ENCODE data around the gene QRICH2. TPM values are rescaled to one million over a fixed set of nuclear protein-coding genes. Genes with fewer than 3 reads are reported as not detected.
"Not testable (repeated sequence)": the region's sequence is repeated elsewhere in the genome, so short reads cannot be mapped to it uniquely, and the experiment has no call there.

QRICH2 gene, protein sequence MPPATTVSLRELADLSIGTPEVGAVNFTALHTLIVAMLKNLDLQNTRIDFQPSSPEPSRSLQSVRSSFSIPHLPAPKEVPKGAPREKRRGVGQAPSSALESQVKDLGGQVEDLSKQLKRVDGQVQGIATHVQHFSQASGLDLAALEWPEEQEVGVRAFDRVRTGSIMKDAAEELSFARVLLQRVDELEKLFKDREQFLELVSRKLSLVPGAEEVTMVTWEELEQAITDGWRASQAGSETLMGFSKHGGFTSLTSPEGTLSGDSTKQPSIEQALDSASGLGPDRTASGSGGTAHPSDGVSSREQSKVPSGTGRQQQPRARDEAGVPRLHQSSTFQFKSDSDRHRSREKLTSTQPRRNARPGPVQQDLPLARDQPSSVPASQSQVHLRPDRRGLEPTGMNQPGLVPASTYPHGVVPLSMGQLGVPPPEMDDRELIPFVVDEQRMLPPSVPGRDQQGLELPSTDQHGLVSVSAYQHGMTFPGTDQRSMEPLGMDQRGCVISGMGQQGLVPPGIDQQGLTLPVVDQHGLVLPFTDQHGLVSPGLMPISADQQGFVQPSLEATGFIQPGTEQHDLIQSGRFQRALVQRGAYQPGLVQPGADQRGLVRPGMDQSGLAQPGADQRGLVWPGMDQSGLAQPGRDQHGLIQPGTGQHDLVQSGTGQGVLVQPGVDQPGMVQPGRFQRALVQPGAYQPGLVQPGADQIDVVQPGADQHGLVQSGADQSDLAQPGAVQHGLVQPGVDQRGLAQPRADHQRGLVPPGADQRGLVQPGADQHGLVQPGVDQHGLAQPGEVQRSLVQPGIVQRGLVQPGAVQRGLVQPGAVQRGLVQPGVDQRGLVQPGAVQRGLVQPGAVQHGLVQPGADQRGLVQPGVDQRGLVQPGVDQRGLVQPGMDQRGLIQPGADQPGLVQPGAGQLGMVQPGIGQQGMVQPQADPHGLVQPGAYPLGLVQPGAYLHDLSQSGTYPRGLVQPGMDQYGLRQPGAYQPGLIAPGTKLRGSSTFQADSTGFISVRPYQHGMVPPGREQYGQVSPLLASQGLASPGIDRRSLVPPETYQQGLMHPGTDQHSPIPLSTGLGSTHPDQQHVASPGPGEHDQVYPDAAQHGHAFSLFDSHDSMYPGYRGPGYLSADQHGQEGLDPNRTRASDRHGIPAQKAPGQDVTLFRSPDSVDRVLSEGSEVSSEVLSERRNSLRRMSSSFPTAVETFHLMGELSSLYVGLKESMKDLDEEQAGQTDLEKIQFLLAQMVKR (N-terminal part only)
- 1.4 and 3.6 TPM in 2 replicates for total RNA-seq (2014; rRNA removed; shearing (Covaris generic); ENCODE audit: low replicate concordance)

DNA sequence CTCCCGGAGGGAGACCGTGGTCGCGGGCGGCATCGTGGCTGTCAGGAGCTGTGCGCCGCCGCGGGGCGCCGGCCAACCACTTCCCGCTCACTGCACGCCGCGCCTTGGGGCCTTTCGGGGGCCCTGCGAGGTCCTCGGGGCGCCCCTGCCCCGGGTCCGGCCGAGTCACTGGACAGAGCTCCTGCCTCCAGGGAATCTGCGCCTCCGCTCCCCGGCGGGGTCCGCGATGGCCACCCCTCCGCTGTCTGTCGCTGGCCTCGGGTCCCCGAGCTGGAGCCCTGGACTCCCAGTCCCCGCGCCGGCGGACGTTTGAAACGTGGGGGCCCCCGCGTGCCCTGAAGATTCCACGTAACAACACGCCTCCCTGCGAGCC, at the start of gene QRICH2:
Gene QRICH2, minus strand, starts transcription at position 311 of the 373 bp plus-strand sequence. Its CDS starts 278 bp downstream, at position 33.
- no peak for DNase-seq (ENCODE audit: low read depth)
- in situ Hi-C loops (cut with HindIII; ENCODE audit: low pct_unique_long_range_greater_than_20kb, low sequenced_read_pairs): no loop called here

DNA sequence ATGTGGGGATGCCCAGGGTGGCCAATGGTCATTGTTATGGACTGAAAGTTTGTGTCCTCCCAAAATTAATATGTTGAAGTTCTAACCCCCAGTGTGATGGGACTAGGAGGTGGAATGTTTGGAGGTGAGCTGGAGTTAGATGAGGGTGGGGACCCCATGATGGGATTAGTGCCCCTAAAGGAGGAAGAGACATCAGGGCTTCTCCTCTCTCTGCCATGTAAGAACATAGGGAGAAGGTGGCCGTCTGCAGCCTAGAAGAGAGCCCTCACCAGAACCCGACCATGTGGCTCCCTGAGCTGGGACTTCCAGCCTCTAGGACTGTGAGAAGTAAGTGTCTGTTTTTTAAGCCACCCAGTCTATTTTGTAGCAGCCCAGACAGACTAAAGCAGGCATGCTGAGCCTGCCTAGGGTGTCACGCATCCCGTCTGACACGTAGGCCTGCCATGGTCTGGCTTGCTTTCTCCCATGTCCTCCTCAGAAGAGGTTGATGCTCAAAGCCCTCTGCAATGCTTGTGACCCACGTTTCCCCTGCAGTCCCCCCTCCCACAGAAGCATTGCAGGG, 49.6 kb upstream of the QRICH2 start:
- in situ Hi-C loops (cut with HindIII; ENCODE audit: low pct_unique_long_range_greater_than_20kb, low sequenced_read_pairs): no loop called here
- DNase-seq (ENCODE audit: low read depth): no peak

DNA sequence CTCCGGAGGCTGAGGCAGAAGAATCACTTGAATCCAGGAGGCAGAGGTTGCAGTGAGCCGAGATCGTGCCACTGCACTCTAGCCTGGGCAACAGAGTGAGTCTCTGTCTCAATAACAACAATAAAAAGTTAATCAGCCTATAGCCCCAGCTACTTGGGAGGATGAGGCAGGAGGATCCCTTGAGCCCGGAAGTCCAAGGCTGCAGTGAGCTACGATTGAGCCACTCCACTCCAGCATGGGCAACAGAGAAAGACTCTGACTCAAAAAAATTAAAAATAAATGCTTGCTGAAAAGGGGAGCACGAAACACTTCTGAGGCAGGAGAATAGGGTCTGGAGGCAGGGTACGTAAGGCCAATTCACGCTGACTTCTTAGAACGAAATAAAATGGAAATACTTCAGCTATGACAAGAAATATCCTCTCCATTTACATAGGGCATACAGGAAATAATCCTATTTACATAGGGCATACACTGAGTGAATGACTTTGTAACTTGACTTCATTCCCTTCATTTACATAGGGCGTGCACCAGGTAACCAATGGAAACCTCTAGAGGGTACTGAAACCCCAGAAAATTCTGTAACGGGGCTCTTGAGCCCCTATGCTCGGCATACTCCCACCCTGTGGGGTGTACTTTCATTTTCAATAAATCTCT, 48.9 kb upstream of the QRICH2 start:
- in situ Hi-C loops (cut with HindIII; ENCODE audit: low pct_unique_long_range_greater_than_20kb, low sequenced_read_pairs): no loop called here
- DNase-seq (ENCODE audit: low read depth): no peak

DNA sequence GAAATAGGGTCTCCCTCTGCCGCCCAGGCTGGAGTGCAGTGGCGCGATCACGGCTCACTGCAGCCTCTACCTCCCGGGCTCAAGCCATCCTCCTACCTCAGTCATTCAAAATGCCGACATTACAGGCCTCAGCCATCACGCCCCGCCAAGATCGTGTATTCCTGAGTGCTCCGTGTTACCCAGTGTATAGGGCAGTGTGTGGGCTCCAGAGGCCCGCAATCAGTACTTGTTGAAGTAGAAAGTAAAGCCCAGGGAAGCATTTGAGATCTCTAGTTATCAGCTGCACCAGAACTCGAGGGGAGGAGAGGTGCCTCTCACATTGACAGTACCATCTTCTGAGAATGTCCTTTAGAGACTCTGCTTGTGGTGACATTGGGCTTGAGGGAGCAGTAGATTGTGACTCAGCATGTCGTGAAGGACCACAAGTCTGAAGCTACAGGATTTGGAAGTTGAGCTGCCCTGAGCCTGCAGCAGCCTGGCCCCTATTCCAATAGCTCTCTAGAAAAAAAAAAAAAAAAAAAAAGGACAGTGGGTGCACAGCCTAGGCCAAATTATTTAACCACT, 46.8 kb upstream of the QRICH2 start:
- in situ Hi-C loops (cut with HindIII; ENCODE audit: low pct_unique_long_range_greater_than_20kb, low sequenced_read_pairs): no loop called here
- peak; percentile 31 for DNase-seq (ENCODE audit: low read depth)

DNA sequence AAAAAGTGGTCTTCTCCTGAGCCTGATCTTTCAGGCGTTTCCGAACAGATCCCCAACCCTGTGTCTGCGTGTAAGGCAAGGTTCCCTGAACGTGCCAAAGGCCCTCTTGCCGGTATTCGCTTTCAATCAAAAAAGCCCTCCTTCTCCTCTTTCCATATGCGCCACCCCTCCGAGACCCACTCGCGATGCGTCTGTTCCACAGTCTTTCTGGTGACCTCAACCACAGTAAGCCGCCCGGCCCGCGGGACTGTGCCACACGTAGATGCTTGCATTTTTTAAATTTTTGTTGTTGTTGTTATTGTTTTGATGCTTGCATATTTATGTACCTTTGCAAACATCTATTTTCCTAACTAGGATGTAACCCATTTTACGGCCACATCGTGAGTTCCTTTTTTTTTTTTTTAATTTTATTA, 46.2 kb upstream of the QRICH2 start:
- in situ Hi-C loops (cut with HindIII; ENCODE audit: low pct_unique_long_range_greater_than_20kb, low sequenced_read_pairs): no loop called here
- DNase-seq (ENCODE audit: low read depth): no peak

DNA sequence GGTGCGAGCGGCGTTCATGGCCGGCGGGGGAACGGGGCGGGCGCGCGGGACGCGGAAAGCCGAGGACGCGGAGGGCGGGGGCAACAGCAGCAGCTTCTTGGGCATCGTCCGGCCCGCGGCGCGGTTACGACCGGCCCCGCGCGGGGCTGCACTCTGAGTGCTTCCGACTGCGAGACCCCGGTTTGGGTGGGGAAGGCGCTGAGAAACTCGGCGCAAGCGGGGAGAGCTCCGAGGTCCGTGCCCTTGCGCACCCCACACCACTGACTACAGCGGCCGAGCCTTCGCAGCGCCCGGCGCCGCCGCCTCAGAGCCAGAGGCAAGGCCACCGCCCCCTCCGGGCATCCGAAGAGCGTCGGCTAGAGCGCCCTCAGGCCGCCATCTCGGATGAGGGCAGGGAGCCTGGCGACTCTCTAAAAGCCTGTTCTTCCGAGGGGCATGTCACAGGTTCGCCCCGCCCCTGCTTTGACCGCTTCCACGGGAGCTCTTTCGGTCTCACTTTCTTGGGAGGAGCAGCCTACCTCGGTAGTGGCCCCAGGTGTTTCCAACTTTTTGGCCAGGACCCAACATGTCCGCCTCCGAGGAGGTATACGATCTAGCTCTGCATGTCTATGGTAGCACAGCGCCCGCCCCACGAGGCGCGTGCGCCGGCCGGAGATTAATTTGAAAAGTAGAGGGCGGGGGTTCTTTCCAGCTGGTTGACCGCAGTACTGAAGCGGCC, 45.7 kb upstream of the QRICH2 start, which contains the start of gene PRPSAP1:
Gene PRPSAP1, minus strand, starts transcription at position 318 of the 718 bp plus-strand sequence. Its CDS starts 213 bp downstream, at position 105.
- peak; percentile 96 for DNase-seq (ENCODE audit: low read depth)
- in situ Hi-C loops (cut with HindIII; ENCODE audit: low pct_unique_long_range_greater_than_20kb, low sequenced_read_pairs): no loop called here

DNA sequence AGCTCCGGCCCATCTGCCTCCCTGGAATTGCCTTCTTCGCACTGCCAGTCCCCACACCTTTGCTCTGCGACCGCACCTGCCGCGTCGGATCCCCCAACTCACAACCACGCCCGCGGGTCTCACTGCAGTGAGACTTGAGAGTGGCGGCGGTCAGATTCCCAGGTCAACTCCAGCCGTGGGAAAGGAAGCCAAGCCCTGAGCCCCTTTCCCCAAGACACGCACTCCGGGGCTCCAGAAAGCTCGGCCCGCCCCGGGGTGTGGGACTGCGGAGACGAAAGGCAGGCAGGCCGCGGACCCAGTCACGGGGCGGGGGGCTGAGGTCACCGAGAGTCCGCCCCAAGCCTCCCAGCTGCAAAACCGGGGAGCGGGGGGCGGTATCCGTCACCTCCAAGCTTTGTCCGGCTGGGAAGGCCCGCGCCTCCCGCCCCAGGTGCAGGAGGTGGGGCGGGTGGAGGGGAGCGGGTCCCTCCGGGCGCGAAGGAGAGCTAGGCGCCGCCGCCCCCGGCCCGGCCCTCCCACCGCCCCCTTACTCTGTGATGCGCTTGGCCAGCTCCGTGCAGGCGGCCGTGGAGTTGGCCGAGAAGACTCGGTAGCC, 45.0 kb upstream of the QRICH2 start:
- peak; percentile 23 for DNase-seq (ENCODE audit: low read depth)
- in situ Hi-C loops (cut with HindIII; ENCODE audit: low pct_unique_long_range_greater_than_20kb, low sequenced_read_pairs): no loop called here

DNA sequence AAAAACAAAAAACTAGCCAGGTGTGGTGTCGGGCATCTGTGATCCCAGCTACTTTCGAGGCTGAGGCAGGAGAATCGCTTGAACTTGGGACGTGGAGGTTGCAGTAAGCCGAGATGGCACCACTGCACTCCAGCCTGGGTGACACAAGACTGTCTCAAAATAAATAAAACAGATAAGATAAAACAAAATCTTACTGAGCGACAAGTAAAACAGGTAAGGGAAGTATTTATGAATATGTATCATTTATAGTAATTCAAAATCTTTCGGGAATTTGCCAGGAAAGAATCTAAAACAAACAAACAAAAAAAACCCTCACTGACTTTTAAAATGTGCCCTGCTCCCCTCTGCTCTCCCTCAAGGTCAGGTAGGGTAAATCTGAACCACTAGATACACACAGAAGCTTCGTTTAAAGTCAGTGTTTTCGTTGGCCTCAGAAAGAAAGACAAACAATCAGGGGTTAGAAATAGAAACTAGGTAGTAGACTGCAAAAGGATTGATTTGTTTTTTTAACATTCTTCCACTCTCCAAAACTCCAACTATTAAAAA, 43.5 kb upstream of the QRICH2 start:
- in situ Hi-C loops (cut with HindIII; ENCODE audit: low pct_unique_long_range_greater_than_20kb, low sequenced_read_pairs): no loop called here
- DNase-seq (ENCODE audit: low read depth): no peak

DNA sequence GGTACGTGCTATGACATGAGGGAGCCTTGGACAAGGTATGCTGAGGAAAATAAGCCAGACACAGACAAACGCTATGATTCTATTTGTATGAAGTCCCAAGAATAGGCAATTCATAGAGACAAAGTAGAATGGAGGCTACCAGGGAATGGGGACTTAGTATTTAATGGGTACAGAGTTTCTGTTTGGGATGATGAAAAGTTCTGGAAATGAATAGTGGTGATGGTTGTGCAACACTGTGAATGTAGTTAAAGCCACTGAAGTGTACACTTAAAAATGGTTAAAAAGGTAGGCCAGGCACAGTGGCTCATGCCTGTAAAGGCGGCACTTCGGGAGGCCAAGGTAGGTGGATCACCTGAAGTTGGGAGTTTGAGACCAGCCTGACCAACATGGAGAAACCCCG, 42.4 kb upstream of the QRICH2 start:
- DNase-seq (ENCODE audit: low read depth): no peak

DNA sequence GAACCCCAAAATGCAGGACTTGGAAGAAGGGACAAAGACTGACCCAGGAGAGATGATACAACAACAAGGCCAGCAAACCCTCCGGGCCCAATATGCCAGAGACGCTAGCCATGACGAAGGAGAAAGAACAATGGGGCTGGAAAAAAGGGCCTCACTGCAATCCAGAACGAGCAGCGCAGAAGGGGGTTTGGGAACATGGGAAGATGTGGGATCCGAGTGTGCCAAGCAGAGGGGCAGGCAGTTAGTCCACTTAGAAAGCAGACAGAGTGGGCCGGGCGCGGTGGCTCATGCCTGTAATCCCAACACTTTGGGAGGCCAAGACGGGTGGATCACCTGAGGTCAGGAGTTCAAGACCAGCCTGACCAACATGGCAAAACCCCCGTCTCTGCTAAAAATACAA, 38.9 kb upstream of the QRICH2 start:
- DNase-seq (ENCODE audit: low read depth); in situ Hi-C loops (cut with HindIII; ENCODE audit: low pct_unique_long_range_greater_than_20kb, low sequenced_read_pairs): not testable (repeated sequence)

More for the DNA sequence above, 42.4 kb upstream of the QRICH2 start:
- in situ Hi-C loops (cut with HindIII; ENCODE audit: low pct_unique_long_range_greater_than_20kb, low sequenced_read_pairs): no loop called here

DNA sequence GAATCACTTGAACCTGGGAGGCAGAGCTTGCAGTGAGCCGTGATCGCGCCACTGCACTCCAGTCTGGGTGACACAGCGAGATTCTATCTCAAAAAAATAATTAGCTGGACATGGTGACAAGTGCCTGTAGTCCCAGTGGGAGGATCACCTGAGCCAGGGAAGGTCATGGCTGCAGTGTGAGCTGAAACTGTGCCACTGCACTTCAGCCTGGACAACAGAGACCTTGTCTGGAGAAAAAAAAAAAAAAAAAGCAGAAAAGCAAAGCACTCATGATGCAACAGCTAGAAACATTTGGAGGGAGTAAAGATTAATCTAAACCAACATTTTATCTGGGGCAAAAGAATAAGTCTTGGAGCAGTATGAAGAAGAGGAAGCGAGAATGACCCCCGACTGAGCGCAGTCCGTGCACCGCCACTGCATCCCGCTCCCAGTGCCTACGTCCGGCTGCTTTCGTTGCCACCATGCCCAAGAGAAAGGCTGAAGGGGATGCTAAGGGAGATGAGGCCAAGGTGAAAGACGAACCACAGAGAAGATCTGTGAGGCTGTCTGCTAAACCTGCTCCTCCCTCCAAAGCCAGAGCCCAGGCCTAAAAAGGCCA, 37.4 kb upstream of the QRICH2 start:
- in situ Hi-C loops (cut with HindIII; ENCODE audit: low pct_unique_long_range_greater_than_20kb, low sequenced_read_pairs): no loop called here

DNA sequence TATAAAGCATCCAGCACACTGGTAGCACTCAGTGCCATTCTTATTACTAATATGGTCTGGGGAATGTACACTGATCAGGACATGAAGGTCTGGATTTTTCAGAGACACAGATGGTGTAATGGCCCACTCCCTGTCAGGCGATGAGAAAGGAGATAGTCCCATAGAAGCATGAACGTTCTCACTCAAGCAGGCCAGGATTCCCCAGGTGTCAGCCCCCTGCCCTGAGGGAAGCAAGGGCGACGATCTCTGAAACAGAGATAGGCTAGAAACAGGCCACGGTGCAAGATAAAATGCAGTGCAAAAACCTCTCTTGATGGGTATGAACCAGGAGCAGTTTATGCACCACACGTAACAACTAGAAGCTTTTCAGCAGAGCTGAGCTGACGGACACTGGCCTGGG, 35.0 kb upstream of the QRICH2 start:
- no peak for DNase-seq (ENCODE audit: low read depth)
- in situ Hi-C loops (cut with HindIII; ENCODE audit: low pct_unique_long_range_greater_than_20kb, low sequenced_read_pairs): no loop called here

More for the DNA sequence above, 37.4 kb upstream of the QRICH2 start:
- no peak for DNase-seq (ENCODE audit: low read depth)

DNA sequence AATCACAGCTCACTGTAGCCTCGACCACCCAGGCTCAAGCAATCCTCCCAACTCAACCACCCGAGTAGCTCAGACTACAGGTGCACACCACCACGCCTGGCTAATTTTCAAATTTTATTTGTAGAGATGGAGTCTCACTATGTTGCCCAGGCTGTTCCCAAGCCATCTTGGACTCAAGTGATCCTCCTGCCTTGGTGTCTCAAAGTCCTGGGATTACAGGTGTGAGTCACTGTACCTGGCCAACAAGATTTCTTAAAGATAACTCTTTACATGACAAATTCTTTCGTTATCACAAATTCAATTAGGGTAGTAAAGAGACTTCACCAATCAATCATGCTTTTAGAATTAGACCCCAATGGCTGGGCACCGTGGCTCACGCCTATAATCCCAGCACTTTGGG, 33.2 kb upstream of the QRICH2 start:
- DNase-seq (ENCODE audit: low read depth): no peak
- in situ Hi-C loops (cut with HindIII; ENCODE audit: low pct_unique_long_range_greater_than_20kb, low sequenced_read_pairs): no loop called here

DNA sequence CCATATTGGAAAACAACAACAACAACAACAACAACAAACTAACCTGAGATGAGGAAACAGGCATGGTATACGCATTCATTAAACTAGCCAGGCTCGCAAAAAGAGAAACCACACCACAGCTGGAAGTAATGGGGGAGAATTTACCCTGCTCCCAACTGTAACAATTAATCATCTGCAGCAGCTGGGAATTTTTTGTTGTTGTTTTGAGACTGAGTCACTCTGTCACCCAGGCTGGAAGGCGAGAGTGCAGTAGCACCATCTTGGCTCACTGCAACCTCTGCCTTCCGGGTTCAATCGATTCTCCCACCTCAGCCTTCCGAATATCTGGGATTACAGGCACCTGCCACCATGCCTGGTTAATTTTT, 29.3 kb upstream of the QRICH2 start:
- in situ Hi-C loops (cut with HindIII; ENCODE audit: low pct_unique_long_range_greater_than_20kb, low sequenced_read_pairs): no loop called here

DNA sequence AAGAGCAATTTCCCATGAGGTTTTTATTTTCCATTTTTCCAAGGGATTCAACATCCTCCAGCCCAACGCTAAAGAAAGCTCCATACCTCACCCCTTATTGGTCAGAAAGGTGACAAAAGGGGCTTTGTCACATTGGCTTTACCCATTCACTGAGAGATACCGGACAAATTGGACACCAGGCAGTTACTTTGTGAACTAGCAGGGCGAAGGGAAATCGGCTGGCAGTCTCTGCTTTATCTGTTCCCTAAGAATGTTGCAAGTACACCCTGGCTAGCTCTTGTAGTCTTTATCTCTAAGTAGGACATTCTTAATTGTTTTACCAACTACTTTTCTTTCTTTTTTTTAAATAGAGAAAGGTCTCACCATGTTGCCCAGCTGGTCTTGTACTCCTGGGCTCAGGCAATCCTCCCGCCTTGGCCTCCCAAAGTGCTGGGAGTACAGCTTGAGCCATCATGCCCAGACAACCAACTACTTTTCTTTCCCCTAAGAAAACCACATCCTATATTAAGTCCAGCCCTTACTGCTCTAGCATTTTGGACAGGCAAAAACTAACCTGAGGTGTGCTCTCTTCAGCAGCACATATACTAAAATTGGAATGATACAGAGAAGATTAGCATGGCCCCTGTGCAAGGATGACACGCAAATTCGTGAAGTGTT, 28.8 kb upstream of the QRICH2 start:
- DNase-seq (ENCODE audit: low read depth): no peak
- in situ Hi-C loops (cut with HindIII; ENCODE audit: low pct_unique_long_range_greater_than_20kb, low sequenced_read_pairs): no loop called here

More for the DNA sequence above, 29.3 kb upstream of the QRICH2 start:
- DNase-seq (ENCODE audit: low read depth): no peak
